Stimulated activated CD4-positive, alpha-beta T cell treated with anti-CD3 and anti-CD28 coated beads, Interleukin-4, amount 100 ng/mL, for 24 hours (primary cell): ENCODE data around the gene DIS3L2.

Experiments used
- DNase-seq: peaks from one replicate; pipeline ENCODE4 v3.0.0-alpha.2; 2020

The DIS3L2 gene

DNA sequence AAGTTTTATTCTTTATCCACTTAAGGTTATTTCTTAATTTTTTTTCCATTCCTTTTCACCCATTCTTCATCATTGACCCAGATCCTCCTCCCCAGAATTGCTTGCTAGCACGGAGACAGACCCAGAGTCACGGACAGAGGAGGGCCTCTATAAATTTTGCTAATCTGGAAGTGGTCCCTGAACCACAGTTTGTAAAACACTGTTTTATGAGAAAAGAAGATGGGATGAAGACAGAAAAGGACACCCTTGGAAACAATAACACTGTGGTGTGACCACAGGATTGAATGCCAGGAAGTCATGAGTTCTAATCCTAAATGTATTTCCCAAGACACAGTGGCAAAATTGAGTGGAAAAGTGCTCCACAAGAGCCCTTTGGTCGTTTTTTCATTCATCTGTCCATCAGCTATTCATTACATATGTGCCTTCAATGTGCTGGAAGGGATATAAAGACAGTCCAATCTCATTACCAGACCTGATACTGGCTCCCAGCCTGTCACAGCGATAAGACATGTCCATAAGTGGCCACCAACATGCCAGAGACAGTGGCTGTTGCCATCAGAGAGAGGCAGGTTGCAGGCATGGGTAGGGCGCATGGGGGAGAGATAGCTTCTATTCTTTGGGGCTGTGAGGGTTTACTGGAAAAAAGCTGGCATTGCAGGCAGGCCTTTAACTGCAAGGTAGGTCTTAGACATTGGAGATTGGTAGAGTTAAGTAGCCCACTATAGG lies 241.8 kb downstream of the DIS3L2 start:
- no peak for DNase-seq

DNA sequence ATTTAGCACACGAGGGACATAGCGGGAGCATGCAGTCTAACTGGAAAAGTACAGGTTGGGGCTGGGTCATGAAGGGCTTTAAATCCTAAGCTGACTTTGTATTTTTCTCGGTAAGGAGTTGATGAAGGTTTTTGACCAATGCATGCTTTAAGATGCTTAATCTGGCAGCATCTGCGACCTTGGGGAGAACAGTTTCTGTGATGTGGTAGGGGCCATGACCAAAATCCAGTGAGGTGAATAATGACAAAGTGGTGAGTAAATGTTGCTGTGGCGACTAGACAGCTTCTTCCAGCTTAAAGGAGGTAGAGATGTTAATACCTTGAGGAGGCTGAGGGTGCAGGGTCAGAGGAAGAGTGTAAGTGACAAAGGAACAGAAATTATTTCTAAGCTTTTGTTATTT lies 242.4 kb downstream of the DIS3L2 start:
- no peak for DNase-seq

GRCh38 chr2:232204457-232204931 lies 243.0 kb downstream of the DIS3L2 start:
- no peak for DNase-seq

- DNase-seq, result no peak
These were observed 245.7 kb downstream of the DIS3L2 start for GRCh38 chr2:232207174-232207573.

DNA sequence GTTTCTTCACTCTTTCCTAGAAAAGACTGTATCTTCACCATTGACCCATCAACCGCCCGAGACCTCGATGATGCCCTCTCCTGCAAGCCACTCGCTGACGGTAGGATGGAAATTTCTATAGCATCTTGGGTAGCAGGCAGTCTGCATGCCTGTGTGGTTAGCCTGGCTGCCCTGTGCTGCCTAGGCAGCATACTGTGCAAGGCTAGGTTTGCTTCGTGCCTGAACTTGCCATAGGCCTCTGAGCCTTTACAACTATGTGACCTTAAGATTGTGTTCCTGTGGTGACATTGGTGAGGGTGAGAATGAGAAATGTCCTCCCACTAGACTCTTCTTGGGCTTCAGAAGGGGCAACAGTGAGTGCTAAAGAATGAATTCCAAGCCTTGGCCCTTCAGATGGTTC lies 248.8 kb downstream of the DIS3L2 start:
- no peak for DNase-seq

GRCh38 chr2:232211743-232212686 lies 250.5 kb downstream of the DIS3L2 start:
- no peak for DNase-seq

DNA sequence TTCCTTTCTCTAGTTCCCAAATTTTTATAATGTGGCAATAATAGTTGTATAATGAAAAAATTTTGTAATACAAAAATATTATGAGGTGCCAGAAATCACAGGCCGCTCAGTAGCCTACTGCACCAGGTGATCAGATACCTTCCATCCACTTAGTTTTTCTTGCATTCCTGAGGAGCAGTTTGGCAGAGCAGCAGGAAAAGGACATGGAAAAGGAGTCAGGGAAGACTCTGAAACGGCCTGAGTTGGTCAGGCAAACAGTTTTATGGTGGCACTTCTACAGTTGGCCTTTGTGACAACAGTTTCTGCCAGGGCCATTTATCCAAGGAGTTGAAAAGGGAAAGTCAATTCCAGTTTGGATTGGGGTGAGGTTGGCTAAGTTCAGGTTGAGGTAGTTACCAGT lies 251.7 kb downstream of the DIS3L2 start:
- DNase-seq, result no peak

- no peak for DNase-seq
These were observed 252.5 kb downstream of the DIS3L2 start for GRCh38 chr2:232214053-232214452.

DNA sequence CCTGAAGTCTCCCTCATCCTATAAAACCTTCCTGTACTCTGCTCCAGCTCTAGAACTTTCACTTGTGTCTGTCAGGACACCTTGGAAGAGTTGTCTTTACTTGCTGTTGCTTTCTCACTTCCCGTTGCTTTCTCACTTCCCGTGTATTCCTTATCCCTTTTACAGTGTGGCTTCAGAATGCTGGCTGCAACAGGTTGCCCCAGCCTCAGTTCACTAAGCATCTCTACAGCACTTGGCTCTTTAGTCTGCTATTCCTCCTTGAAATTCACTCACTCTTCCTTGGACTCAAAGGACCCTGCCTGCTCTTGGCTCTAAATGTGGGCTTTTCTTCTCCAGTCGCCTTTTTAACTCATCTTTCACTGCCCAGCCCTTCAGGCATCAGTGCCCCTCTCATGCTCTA lies 254.5 kb downstream of the DIS3L2 start:
- DNase-seq, result no peak

DNA sequence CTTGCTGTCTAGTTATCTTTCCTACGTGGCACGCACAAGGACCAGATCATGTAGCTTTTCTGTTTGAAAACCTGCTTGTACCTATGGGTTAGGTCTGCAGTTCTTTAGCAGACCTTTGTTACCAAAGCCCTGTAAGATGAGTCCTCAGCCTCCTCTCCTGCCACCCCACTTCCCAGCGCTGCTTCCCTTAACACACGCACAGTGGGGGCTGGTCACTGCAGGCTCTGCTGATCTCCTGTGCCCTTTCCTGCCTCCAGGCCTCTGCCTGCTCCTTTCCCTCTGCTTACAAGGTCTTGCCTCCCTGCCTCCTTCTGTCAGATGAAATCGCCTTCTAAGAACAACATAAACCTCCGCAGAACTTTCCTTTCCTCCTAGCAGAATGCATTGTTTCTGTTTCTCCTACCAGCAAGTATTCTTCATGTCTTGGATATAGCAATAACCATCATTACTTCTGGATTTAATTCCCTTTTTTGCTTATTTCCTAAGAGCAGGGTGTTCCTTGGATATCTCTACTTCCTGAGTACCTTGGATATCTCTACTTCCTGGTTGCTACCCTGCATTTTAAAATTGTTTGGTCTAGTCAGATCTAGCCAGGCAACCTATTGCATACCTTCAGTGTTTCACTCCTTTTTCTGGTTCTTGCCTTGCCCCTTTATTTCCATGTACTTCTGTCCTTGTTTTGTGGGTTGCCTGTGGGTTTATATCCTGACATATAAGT lies 257.4 kb downstream of the DIS3L2 start:
- no peak for DNase-seq

DNA sequence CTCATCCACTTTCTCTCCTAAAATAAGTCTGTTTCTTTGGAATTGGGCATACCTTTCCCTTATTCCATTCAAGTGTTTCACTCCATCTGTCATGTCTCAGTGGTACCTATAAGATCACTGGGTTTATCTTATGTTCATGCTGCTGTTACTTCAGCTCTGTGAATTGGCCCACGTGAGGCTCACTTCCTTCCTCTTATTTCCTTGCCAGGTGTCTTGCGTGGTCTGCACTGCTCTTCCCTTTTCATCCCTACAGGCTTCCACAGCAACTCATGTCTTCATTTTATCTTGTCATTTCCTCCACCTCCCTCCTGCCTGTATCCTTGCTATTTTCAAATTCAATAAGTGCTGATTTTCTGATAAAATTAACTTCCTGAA lies 258.0 kb downstream of the DIS3L2 start:
- no peak for DNase-seq

DNA sequence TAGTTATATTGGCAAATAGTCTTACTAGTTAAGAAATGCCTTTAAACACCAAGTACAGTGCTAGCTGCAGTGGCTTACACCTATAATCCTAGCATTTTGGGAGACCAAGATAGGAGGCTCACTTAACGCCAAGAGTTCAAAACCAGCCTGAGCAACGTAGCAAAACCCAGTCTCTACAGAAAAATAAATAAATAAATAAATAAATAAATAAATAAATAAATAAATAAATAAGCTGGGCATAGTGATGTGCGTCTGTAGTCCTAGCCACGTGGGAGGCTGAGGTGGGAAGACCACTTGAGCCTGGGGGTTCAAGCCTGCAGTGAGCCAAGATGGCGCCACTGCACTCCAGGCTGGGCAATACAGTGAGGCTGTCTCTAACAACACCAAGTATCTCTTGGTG lies 258.4 kb downstream of the DIS3L2 start:
- DNase-seq, result no peak

DNA sequence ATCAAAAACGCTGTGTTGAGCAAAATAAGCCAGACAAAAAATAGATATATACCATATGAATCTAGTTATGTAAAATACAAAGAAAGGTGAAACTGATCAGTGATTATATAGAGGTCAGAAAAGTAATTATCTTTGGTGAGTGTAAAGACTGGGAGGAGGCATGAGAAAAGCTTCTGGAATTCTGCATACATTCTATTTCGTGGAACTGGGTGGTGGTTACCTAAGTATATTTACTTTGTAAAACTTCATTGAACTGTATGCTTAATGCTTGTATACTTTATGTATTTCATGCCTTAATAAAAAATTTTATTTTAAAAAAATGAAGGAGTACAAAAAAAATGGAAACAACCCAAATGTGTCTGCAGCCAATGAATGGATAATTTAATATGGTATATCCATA lies 263.9 kb downstream of the DIS3L2 start:
- DNase-seq, result no peak

- DNase-seq, result no peak
These were observed 264.4 kb downstream of the DIS3L2 start for GRCh38 chr2:232225895-232226294.

DNA sequence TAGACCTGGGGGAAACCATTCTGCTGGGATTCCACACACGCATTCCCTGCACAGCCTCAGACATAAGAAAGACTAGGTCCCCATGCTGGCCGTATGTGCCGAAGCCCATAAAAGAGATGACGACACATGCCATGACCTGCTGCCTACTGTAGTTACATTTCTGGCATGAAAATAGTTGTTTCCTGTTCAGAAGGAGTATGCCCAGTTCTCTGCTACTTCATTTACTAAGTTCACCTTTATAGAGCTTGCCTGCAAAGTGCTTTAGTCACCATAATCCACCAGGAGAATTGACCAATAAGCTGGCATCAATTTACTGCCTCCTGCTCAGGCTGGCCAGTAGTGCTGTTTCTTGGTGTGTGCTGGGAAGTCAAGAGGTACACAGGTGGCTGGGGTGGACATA lies 266.8 kb downstream of the DIS3L2 start:
- DNase-seq, result no peak

DNA sequence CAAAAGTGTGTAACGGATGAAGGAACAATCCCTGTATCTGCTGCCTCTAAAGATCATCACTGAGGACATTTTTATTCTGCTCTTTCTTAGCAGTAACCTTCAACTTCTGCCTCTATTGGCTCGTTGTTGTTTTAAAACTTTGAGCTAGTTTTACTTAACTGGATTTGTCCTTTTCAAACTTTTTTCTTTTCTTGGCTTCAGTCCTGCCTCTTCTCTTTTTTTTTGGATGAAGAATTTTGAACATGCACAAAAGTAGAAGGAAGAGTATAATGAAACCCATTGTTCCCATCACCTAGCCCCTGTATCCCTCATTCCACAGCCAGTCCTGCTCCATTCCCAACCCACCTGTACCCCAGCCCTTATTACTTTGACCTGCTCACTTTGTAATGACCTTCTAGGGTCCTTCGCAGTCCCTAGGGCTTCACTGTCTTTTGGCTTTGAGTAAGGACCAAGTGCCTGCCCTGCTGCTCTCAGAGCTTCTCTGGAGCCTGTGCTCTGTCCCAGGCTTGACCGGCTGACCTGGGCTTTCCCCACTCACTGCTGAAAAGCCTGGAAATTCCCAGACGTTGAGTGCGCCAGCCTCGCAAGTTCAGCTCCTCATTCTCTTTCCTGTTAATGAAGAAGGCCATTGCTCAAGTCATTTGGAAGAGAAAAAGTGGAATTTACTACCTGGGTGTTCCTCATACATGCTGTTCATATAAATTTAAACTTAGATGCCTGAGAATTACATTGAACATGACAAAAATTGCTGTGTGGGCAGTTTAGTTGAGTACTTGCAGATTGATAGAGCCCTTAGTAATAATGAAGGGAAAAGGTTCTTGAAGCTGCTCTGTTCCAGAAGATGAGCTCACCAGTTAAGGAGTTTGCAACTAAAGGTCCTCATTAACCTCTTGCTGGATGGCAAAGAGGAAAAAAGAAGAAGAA lies 267.7 kb downstream of the DIS3L2 start:
- DNase-seq, result no peak

DNA sequence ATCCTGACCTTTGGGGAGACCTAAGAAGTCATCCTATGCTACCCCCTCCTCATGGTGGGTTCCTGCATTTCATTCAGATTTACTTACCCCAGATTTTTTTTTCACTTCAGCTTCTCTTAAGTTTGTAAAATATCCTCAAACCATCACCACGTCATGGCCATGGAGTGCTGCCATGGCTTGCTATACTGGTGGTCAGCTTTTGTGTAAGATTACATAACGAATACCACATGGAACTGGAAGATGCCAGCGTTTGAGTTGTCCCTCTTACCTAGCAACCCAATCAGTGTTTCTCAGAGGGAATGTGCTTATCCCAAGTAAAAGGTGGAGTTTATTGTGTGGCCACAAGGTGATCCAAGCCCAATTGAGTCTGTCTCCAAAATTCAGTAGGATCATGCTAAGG lies 268.4 kb downstream of the DIS3L2 start:
- no peak for DNase-seq

DNA sequence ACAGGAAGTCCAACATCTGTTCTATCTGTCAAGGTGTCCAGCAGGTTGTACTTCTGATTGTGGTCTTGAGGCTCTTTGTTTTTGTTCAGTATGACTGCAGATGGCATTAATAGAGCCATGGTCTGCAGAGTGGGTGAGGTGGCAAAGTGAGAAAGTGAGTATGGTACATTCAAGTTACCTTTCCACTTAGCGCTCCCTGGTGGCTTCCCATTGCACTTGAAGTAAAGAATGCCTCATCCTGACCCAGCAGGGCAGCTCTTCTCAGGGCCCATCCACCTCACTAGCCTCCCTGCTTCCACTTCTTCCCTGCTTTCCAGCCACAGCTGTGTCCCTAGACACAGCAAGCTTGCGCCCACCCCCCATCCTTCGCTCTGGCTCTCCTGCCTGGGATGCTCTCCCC lies 269.0 kb downstream of the DIS3L2 start:
- peak; percentile 19 for DNase-seq

- no peak for DNase-seq
These were observed 270.0 kb downstream of the DIS3L2 start for GRCh38 chr2:232231554-232231953.

- DNase-seq, result no peak
These were observed 271.4 kb downstream of the DIS3L2 start for GRCh38 chr2:232232915-232233314.

- DNase-seq, result no peak
These were observed 273.6 kb downstream of the DIS3L2 start for GRCh38 chr2:232234922-232235615.

DNA sequence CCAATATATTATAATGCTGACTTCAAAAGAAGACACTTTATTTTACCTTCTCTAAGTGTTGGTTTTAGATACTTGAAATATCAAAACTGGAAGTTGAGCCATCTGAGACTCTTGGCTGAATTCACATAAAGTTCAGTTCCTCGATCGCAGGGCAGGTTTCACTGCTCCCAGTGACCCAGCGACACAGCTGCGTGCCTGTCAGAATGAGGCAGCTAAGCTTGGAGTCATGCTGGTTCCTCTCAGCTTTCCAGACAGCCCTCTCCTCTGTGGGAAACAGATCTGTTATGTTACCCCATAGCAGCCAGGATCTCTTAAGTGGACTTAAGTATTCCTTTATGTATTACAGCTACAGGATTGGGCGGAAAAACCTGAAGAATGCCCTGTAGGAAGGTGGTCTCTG lies 274.2 kb downstream of the DIS3L2 start:
- no peak for DNase-seq
